Activated naive CD8-positive, alpha-beta T cell treated with anti-CD3 and anti-CD28 coated beads for 36 hours (primary cell): Measurements from ENCODE around the gene SLC35A5. TPM values are rescaled to one million over a fixed set of nuclear protein-coding genes. Genes with fewer than 3 reads are reported as not detected.

Source experiments
- DNase-seq: peaks from one replicate; pipeline ENCODE4 v3.0.0; 2021
- H3K27ac Mint-ChIP-seq: one replicate; pipeline ENCODE4 v1.8.0; 2022; ENCODE audit warnings: mild to moderate bottlenecking, moderate library complexity, mixed read lengths
- H3K27me3 Mint-ChIP-seq: one replicate; pipeline ENCODE4 v1.8.0; 2022; ENCODE audit warnings: mild to moderate bottlenecking, mixed read lengths
- H3K36me3 Mint-ChIP-seq: one replicate; pipeline ENCODE4 v1.8.0; 2021; ENCODE audit warnings: mild to moderate bottlenecking, mixed read lengths
- H3K4me1 Mint-ChIP-seq: one replicate; pipeline ENCODE4 v1.8.0; 2021; ENCODE audit warnings: mixed read lengths
- H3K4me3 Mint-ChIP-seq: one replicate; pipeline ENCODE4 v1.8.0; 2022; ENCODE audit warnings: mild to moderate bottlenecking, moderate library complexity, mixed read lengths
- H3K9me3 Mint-ChIP-seq: one replicate; pipeline ENCODE4 v1.8.0; 2022; ENCODE audit warnings: mixed read lengths
- total RNA-seq, 2 experiments: library from RNA; stranded (reverse); gene quantifications; one replicate each; pipeline ENCODE4 v1.2.3, GENCODE V29; 2021

SLC35A5 gene
- total RNA-seq, 2 experiments from 2014 or later: 15.2 to 17.4 TPM

GRCh38 chr3:112598731-112599130 is 36.9 kb downstream of the SLC35A5 start:
- no peak overlapping the region for H3K4me3 Mint-ChIP-seq
- no peak overlapping the region for H3K27ac Mint-ChIP-seq
- no peak for DNase-seq
- peaks cover 13% of the 10 kb centered on the region for H3K4me1 Mint-ChIP-seq
- H3K36me3 Mint-ChIP-seq: peaks cover 6% of the 10 kb centered on the region
- H3K27me3 Mint-ChIP-seq: no peaks in the 10 kb centered on the region
- no peaks in the 10 kb centered on the region for H3K9me3 Mint-ChIP-seq

- Mint-ChIP-seq H3K36me3 (peaks cover 2% of the 10 kb centered on the region), H3K9me3 (no peaks in the 10 kb centered on the region), H3K4me1 (peaks cover 17% of the 10 kb centered on the region), H3K27ac (peak overlapping the region; percentile 23), H3K27me3 (peaks cover 13% of the 10 kb centered on the region), H3K4me3 (no peak overlapping the region)
- DNase-seq: no peak
Observed at GRCh38 chr3:112602217-112602838, 40.5 kb downstream of the SLC35A5 start.

- H3K9me3 Mint-ChIP-seq: no peaks in the 10 kb centered on the region
- DNase-seq: no peak
- no peak overlapping the region for H3K4me3 Mint-ChIP-seq
- H3K27me3 Mint-ChIP-seq: peaks cover 25% of the 10 kb centered on the region
- no peaks in the 10 kb centered on the region for H3K36me3 Mint-ChIP-seq
- no peak overlapping the region for H3K27ac Mint-ChIP-seq
- H3K4me1 Mint-ChIP-seq: peaks cover 17% of the 10 kb centered on the region
Observed at GRCh38 chr3:112604536-112604935, 42.7 kb downstream of the SLC35A5 start.

- H3K27ac Mint-ChIP-seq: no peak overlapping the region
- no peaks in the 10 kb centered on the region for H3K36me3 Mint-ChIP-seq
- H3K4me3 Mint-ChIP-seq: no peak overlapping the region
- no peak for DNase-seq
- peaks cover 17% of the 10 kb centered on the region for H3K4me1 Mint-ChIP-seq
- peaks cover 25% of the 10 kb centered on the region for H3K27me3 Mint-ChIP-seq
- no peaks in the 10 kb centered on the region for H3K9me3 Mint-ChIP-seq
Observed at GRCh38 chr3:112605285-112605684, 43.4 kb downstream of the SLC35A5 start.

- DNase-seq: no peak
- peaks cover 25% of the 10 kb centered on the region for H3K27me3 Mint-ChIP-seq
- no peaks in the 10 kb centered on the region for H3K36me3 Mint-ChIP-seq
- no peak overlapping the region for H3K27ac Mint-ChIP-seq
- H3K4me1 Mint-ChIP-seq: peaks cover 17% of the 10 kb centered on the region
- H3K9me3 Mint-ChIP-seq: no peaks in the 10 kb centered on the region
- no peak overlapping the region for H3K4me3 Mint-ChIP-seq
Observed at GRCh38 chr3:112606098-112606497, 44.3 kb downstream of the SLC35A5 start.

- no peaks in the 10 kb centered on the region for H3K36me3 Mint-ChIP-seq
- H3K4me1 Mint-ChIP-seq: peaks cover 5% of the 10 kb centered on the region
- H3K27ac Mint-ChIP-seq: no peak overlapping the region
- H3K27me3 Mint-ChIP-seq: peaks cover 25% of the 10 kb centered on the region
- H3K9me3 Mint-ChIP-seq: no peaks in the 10 kb centered on the region
- H3K4me3 Mint-ChIP-seq: no peak overlapping the region
- no peak for DNase-seq
Observed at GRCh38 chr3:112607863-112608262, 46.0 kb downstream of the SLC35A5 start.

GRCh38 chr3:112610121-112610520 is 48.3 kb downstream of the SLC35A5 start:
- Mint-ChIP-seq H3K4me3 (no peak overlapping the region), H3K27ac (no peak overlapping the region), H3K36me3 (no peaks in the 10 kb centered on the region), H3K4me1 (no peaks in the 10 kb centered on the region), H3K27me3 (peaks cover 25% of the 10 kb centered on the region), H3K9me3 (no peaks in the 10 kb centered on the region)
- DNase-seq: no peak

GRCh38 chr3:112611752-112612515 is 50.1 kb downstream of the SLC35A5 start:
- Mint-ChIP-seq H3K27me3 (peaks cover 16% of the 10 kb centered on the region), H3K4me3 (no peak overlapping the region), H3K27ac (no peak overlapping the region)

GRCh38 chr3:112615989-112616731 is 54.3 kb downstream of the SLC35A5 start:
- Mint-ChIP-seq H3K36me3 (no peaks in the 10 kb centered on the region), H3K27ac (no peak overlapping the region)

More at GRCh38 chr3:112611752-112612515, 50.1 kb downstream of the SLC35A5 start:
- no peaks in the 10 kb centered on the region for H3K9me3 Mint-ChIP-seq
- DNase-seq: no peak
- no peaks in the 10 kb centered on the region for H3K4me1 Mint-ChIP-seq
- H3K36me3 Mint-ChIP-seq: no peaks in the 10 kb centered on the region

GRCh38 chr3:112617285-112617684 is 55.4 kb downstream of the SLC35A5 start:
- Mint-ChIP-seq H3K4me3 (no peak overlapping the region), H3K9me3 (no peaks in the 10 kb centered on the region), H3K4me1 (no peaks in the 10 kb centered on the region), H3K27ac (no peak overlapping the region), H3K36me3 (no peaks in the 10 kb centered on the region), H3K27me3 (no peaks in the 10 kb centered on the region)
- no peak for DNase-seq

More at GRCh38 chr3:112615989-112616731, 54.3 kb downstream of the SLC35A5 start:
- no peak for DNase-seq
- Mint-ChIP-seq H3K9me3 (no peaks in the 10 kb centered on the region), H3K4me3 (no peak overlapping the region), H3K4me1 (no peaks in the 10 kb centered on the region), H3K27me3 (no peaks in the 10 kb centered on the region)

GRCh38 chr3:112619295-112619694 is 57.5 kb downstream of the SLC35A5 start:
- H3K27me3 Mint-ChIP-seq: peaks cover 3% of the 10 kb centered on the region
- no peaks in the 10 kb centered on the region for H3K4me1 Mint-ChIP-seq
- H3K9me3 Mint-ChIP-seq: no peaks in the 10 kb centered on the region
- no peaks in the 10 kb centered on the region for H3K36me3 Mint-ChIP-seq
- no peak for DNase-seq
- no peak overlapping the region for H3K4me3 Mint-ChIP-seq
- H3K27ac Mint-ChIP-seq: no peak overlapping the region

GRCh38 chr3:112623213-112623612 is 61.4 kb downstream of the SLC35A5 start:
- H3K27me3 Mint-ChIP-seq: peaks cover 3% of the 10 kb centered on the region
- no peaks in the 10 kb centered on the region for H3K9me3 Mint-ChIP-seq
- no peak for DNase-seq
- no peaks in the 10 kb centered on the region for H3K36me3 Mint-ChIP-seq
- H3K4me1 Mint-ChIP-seq: no peaks in the 10 kb centered on the region
- no peak overlapping the region for H3K27ac Mint-ChIP-seq
- H3K4me3 Mint-ChIP-seq: no peak overlapping the region

GRCh38 chr3:112623717-112624116 is 61.9 kb downstream of the SLC35A5 start:
- Mint-ChIP-seq H3K4me3 (no peak overlapping the region), H3K36me3 (no peaks in the 10 kb centered on the region), H3K9me3 (no peaks in the 10 kb centered on the region), H3K4me1 (no peaks in the 10 kb centered on the region), H3K27ac (no peak overlapping the region), H3K27me3 (peaks cover 3% of the 10 kb centered on the region)
- no peak for DNase-seq

- H3K27ac Mint-ChIP-seq: no peak overlapping the region
Observed at GRCh38 chr3:112627419-112627818, 65.6 kb downstream of the SLC35A5 start.

GRCh38 chr3:112627919-112628466 is 66.1 kb downstream of the SLC35A5 start:
- H3K9me3 Mint-ChIP-seq: no peaks in the 10 kb centered on the region
- H3K4me1 Mint-ChIP-seq: peaks cover 2% of the 10 kb centered on the region
- DNase-seq: no peak
- H3K27ac Mint-ChIP-seq: no peak overlapping the region
- no peak overlapping the region for H3K4me3 Mint-ChIP-seq
- no peaks in the 10 kb centered on the region for H3K36me3 Mint-ChIP-seq
- peaks cover 3% of the 10 kb centered on the region for H3K27me3 Mint-ChIP-seq

More at GRCh38 chr3:112627419-112627818, 65.6 kb downstream of the SLC35A5 start:
- Mint-ChIP-seq H3K4me1 (peaks cover 2% of the 10 kb centered on the region), H3K27me3 (peaks cover 3% of the 10 kb centered on the region), H3K9me3 (no peaks in the 10 kb centered on the region), H3K36me3 (no peaks in the 10 kb centered on the region), H3K4me3 (no peak overlapping the region)
- no peak for DNase-seq
